ENCODE data around the gene SYCE1L. TPM values are rescaled to one million over a fixed set of nuclear protein-coding genes. Genes with fewer than 3 reads are reported as not detected.

SYCE1L gene
- polyA plus RNA-seq, 10 donors: 2.1 to 7.5 (median 3.6) TPM

DNA sequence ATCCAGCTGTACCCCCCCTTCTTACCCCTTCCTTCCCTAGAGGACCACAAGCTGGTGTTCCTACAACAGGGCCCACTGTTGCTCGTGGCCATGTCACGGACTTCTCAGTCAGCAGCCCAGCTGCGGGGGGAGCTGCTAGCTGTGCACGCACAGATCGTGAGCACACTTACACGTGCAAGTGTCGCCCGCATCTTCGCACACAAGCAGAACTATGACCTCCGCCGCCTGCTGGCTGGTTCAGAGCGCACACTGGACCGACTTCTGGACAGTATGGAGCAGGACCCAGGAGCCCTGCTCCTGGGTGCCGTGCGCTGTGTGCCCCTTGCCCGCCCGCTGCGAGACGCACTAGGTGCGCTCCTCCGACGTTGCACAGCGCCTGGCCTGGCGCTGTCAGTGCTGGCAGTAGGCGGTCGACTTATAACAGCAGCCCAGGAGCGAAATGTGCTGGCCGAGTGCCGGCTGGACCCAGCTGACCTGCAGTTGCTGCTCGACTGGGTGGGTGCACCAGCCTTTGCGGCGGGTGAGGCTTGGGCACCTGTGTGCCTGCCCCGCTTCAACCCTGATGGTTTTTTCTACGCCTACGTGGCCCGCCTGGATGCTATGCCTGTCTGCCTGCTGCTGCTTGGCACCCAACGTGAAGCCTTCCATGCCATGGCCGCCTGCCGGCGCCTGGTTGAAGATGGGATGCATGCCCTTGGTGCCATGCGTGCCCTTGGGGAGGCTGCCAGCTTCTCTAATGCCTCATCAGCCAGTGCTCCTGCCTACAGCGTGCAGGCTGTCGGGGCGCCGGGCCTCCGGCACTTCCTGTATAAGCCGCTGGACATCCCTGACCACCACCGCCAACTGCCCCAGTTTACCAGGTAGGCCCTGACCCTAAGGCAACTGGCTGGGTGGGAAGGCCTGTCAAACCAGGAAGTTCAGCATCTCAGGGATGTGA lies 4.6 kb upstream of the SYCE1L start:
- DNase-seq: no peak

DNA sequence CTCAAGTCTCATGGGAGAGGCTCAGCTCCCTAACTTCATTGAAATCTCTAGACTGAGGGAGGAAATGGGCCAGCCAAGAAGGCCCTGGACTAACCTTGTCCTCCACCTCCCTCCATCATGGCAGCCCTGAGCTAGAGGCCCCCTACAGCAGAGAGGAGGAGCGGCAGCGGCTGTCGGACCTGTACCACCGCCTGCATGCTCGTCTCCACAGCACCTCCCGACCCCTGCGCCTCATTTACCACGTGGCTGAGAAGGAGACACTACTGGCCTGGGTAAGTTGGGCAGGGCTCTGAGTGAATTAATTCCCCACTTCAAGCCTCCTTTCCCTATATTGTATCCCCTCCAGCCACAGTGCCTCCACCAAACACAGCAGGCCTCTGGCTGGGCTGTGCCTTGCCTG lies 3.8 kb upstream of the SYCE1L start:
- no peak for DNase-seq

- no peak for DNase-seq
Measured at GRCh38 chr16:77197747-77198146, 1.5 kb upstream of the SYCE1L start.

GRCh38 chr16:77206533-77206932 lies 7.3 kb downstream of the SYCE1L start:
- peak in 2 of 3 donors; percentile 15 to 44 for DNase-seq

- peak in 2 of 3 donors; percentile 11 to 41 for DNase-seq
Measured at GRCh38 chr16:77207030-77207429, 7.8 kb downstream of the SYCE1L start.

DNA sequence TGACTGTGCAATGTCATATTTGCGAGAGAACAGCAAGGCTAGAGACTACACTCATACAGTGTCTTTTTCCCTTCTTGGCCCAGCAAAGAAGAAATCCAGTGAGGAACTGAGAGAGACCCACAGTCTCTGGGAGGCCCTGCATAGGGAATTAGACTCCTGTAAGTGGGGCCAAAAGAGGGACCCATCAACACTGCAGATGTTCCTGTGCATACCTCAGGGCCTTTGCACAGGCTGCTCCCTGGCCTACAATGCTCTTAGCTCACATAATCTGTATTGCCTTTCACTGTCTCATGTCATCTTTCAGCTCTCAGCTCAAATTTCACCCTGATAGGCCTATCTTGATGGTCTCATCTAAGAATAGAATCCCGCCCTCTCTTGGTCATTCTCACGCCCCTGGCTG lies 9.2 kb downstream of the SYCE1L start:
- DNase-seq: no peak

DNA sequence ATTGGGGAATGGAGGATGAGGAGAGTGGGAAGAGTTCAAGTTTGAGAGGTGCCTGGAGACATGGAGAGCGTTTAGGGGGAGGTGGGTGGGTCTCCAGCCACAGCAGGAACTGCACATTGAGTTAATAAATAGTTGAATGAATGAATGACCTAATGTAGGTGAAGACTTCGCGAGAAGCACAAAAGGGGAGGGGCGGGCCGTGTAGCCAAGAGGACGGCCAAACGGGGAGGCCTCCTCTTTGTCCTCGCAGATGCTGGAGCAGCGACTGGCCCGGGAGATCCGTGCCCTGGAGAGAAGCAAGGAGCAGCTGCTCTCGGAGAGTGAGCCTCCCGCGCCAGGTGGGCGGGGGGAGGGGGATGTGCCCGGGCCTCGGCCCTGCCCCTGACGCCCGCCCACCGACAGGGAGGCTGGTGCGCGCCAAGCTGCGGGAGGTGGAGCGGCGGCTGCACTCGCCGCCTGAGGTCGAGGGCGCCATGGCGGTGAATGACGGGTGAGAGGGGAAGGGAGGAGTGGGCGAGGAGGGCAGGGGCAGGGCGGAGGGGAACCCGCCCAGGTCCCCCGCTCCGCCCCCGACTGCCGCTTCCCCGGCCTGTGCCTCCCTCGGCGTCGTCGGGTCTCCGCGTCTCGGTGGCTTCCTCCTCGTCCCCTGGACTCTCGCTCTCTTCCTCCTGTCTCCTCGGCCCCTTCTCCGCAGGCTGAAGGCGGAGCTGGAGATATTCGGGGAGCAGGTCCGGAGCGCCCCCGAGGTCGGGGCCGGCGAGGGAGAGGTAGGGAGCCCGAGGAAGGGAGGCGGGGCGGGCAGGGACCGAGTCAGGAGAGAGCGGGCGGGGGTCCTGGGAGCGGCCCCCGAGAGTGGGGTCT lies 12.9 kb downstream of the SYCE1L start:
- peak; percentile 57 to 91 (median 79) for DNase-seq

DNA sequence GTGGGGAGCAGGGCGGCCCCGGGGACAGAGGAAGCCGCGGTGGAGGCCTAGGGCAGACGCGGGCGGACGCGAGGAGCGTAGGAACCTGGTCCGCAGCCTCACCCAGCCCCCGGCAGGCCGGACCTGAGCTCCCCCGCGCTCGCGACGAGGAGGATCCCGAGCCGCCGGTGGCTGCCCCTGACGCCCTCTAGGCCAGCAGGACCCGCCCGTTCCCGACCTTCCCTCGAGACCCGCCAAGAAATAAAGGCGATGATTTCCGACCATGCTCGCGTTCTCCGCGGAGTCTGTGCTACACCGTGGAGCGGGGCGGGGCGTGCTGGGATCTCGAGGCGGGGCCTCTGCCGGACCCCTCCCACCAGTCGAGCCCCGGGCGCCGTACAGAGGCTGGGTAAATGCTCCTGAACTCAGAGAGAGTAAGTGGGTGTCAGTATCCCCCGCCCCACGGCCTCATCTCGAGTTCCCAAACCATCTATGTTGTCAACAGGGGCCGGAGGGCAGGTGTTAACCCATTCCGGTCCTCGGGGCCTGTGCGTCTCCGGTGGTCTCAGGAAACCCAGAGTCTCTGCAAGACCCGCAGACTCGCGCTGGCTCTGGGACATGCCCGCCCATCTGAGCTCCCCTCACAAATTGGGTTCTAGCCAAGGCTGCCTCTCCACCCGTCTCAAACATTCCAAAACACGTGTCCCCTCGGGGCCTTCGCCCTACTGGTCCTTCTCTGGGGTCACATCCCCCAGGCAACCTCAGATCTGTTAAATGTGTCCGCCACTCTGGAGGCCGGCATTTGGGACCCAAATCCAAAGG lies 13.7 kb downstream of the SYCE1L start:
- DNase-seq: peak; percentile 10 to 84 (median 58)

DNA sequence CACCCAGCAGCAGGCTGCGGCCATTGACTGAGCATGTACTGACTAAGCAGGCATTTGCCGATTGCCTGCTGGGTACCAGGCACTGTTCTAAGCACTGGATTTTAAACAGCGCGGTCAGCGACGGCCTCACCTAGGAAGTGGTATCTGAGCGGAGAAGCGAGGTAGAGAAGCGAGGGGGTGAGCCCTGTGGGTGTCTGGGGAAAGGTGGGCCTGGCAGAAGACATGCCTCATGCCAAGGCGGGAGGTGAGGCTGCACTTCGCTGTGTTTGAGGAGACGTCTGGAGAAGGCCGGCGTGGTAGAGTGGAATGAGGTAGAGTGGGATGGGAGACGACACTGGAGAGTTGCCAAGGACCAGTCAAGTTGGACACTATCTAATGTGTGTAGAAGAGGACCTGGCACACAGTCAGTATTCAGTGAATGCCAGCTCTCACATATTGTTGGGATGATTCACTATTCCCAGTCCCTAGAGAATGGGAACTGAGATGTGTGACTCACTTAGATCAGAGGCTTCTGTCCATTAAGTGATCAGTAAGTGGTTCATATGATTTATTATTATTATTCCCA lies 14.4 kb downstream of the SYCE1L start:
- DNase-seq: peak in 2 of 3 donors; percentile 30 to 86

DNA sequence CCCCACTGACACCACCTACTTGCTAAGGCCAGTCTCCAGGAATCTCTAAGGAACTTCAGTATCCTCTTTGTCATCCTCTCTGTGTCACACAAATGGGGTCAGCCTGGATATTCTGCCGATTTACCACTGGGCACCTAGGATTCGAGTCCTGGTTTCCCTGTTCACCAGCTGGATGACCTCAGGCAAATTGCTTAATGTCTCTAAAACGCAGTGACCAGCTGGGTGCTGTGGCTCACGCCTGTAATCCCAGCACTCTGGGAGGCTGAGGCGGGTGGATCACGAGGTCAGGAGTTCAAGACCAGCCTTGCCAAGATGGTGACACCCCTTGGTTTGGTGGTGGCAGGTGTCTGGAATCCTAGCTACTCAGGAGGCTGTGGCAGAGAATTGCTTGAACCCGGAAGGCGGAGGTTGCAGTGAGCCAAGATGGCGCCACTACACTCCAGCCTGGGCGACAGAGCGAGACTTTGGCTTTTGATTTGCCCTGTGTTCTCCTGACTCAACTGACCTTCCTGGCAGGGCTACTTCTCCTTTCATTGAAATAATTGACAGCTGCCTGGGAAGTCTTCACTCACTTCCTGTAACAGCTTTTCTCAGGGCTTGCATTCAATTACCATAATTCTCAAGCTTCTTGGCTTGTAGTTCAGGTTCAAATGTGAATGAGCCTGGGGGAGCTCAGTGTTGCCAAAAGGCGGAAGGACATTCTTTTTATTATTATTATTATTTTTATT lies 15.4 kb downstream of the SYCE1L start:
- no peak for DNase-seq

- DNase-seq: no peak
Measured at GRCh38 chr16:77219437-77219836, 20.2 kb downstream of the SYCE1L start.

GRCh38 chr16:77220427-77220826 lies 21.2 kb downstream of the SYCE1L start:
- no peak for DNase-seq

DNA sequence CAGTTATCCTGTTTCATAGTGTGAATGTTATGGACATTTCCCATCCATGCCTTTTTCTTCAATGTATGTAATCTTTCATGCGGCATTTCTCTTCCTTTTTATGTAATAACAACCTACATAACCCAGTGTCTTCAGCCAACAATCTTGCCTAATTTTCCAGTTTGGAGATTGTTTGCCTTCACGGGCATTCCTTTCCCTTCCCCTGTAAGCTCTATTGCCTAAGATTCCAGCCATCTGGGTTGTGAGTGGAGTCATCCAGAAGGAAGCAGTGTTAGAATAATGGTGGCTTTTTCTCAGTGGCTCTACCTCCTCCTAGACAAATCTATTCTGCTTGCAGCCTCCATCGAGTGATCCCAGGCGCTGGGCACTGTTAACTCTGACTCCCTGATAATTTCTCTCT lies 22.3 kb downstream of the SYCE1L start:
- no peak for DNase-seq

- DNase-seq: no peak
Measured at GRCh38 chr16:77223184-77223583, 24.0 kb downstream of the SYCE1L start.

- no peak for DNase-seq
Measured at GRCh38 chr16:77225182-77225581, 26.0 kb downstream of the SYCE1L start.

DNA sequence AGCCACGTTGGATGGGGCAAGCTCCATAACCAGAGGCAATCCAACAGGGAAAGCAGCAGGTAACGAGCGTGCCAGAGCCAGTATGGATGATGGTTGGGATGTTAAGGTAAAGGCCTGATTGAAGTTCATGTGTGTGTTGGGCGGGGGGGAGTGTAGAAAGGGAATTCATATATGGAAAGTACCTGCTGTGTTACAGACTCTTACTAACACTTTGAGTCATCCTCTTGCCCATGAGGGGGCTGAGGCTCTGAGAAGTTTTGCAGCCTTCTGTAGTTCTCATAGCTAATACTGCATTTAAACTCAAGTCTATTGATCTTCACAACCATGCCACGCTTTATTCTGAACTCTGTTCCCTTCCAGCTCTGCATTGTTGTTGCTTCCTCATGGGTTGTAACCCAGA lies 28.5 kb downstream of the SYCE1L start:
- no peak for DNase-seq

- DNase-seq: no peak
Measured at GRCh38 chr16:77231047-77231446, 31.8 kb downstream of the SYCE1L start.

- no peak for DNase-seq
Measured at GRCh38 chr16:77233799-77234519, 34.8 kb downstream of the SYCE1L start.

- no peak for DNase-seq
Measured at GRCh38 chr16:77234611-77235010, 35.4 kb downstream of the SYCE1L start.

DNA sequence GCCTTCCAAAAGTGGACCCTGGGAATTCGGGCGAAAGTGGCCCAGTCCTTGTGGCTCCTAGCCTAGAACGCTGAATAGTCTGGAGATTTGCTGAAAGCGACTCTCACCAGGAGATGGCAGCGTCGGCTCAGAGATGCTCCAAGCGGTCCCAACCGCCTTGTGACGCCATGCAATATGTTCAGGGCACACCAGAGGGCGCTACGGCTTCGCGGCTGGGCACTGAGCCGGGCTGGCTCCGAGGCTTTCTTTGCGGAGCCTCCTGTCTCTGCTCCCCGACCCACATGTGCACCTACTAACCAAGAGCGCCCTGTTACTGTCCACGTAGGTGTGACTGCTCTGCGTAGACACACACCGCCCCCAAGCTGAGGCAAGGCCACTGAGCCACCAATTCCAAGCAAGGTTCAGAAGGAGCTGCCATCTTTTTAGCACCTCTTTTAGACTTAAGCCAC lies 36.9 kb downstream of the SYCE1L start:
- DNase-seq: peak; percentile 77 to 93 (median 89)

Data from muscle of back (tissue), 11 donors.